HepG2 (cell line): ENCODE data around the gene ATRIP. TPM values are rescaled to one million over a fixed set of nuclear protein-coding genes. Genes with fewer than 3 reads are reported as not detected.
A peak's percentile ranks its signal among the peaks of the same experiment; 100 is the strongest.

Experiments used
- CHD4 ChIP-seq: fragments of 200-600 bp; sonication (generic); IDR thresholded peaks from 2 replicates; pipeline ENCODE4 v1.7.0; 2017; ENCODE audit warnings: mild to moderate bottlenecking, low read length, borderline replicate concordance
- DNMT1 ChIP-seq: sonication (generic); formaldehyde crosslinking; IDR thresholded peaks from 2 replicates; pipeline ENCODE4 v1.5.1; 2020; ENCODE audit warnings: mild to moderate bottlenecking, missing genetic modification reagents
- GATA4 ChIP-seq: sonication (generic); IDR thresholded peaks from 2 replicates; pipeline ENCODE4 v1.6.1; 2016; ENCODE audit warnings: antibody characterized with exemption, low read depth, borderline replicate concordance
- PAF1 ChIP-seq: IDR thresholded peaks from 2 replicates; pipeline ENCODE4 v1.6.1; 2016; ENCODE audit warnings: missing genetic modification reagents, missing compliant biosample characterization
- RELA ChIP-seq: sonication (generic); formaldehyde crosslinking; IDR thresholded peaks from 2 replicates; pipeline ENCODE4 v1.4.0; 2020; ENCODE audit warnings: missing genetic modification reagents
- SKIL ChIP-seq: sonication (generic); formaldehyde crosslinking; IDR thresholded peaks from 2 replicates; pipeline ENCODE4 v1.8.0; 2022; ENCODE audit warnings: missing genetic modification reagents, mild to moderate bottlenecking, moderate library complexity, borderline replicate concordance
- SMAD3 ChIP-seq: sonication (generic); formaldehyde crosslinking; IDR thresholded peaks from 2 replicates; pipeline ENCODE4 v1.4.0; 2020; ENCODE audit warnings: missing genetic modification reagents
- SMARCE1 ChIP-seq: fragments of 450-650 bp; IDR thresholded peaks from 2 replicates; pipeline ENCODE4 v1.6.1; 2017; ENCODE audit warnings: borderline replicate concordance
- SNAI1 ChIP-seq: sonication (generic); formaldehyde crosslinking; IDR thresholded peaks from 2 replicates; pipeline ENCODE4 v1.5.0; 2020; ENCODE audit warnings: mild to moderate bottlenecking, missing genetic modification reagents, borderline replicate concordance
- SP5 ChIP-seq: IDR thresholded peaks from 2 replicates; pipeline ENCODE4 v1.6.1; 2016; ENCODE audit warnings: low read depth, borderline replicate concordance
- ZNF124 ChIP-seq: sonication (generic); formaldehyde crosslinking; IDR thresholded peaks from 2 replicates; pipeline ENCODE4 v1.4.0; 2020; ENCODE audit warnings: missing genetic modification reagents
- ZNF318 ChIP-seq: sonication (generic); formaldehyde crosslinking; IDR thresholded peaks from 2 replicates; pipeline ENCODE4 v1.4.0; 2020; ENCODE audit warnings: mild to moderate bottlenecking, missing genetic modification reagents
- ZNF432 ChIP-seq: sonication (generic); formaldehyde crosslinking; IDR thresholded peaks from 2 replicates; pipeline ENCODE4 v1.5.0; 2020; ENCODE audit warnings: missing genetic modification reagents, mild to moderate bottlenecking, borderline replicate concordance
- ZNF468 ChIP-seq: sonication (generic); formaldehyde crosslinking; IDR thresholded peaks from 2 replicates; pipeline ENCODE4 v1.8.0; 2022; ENCODE audit warnings: mild to moderate bottlenecking, moderate library complexity, missing genetic modification reagents
- ZNF607 ChIP-seq: sonication (generic); formaldehyde crosslinking; IDR thresholded peaks from 2 replicates; pipeline ENCODE4 v1.5.1; 2020; ENCODE audit warnings: missing genetic modification reagents, mild to moderate bottlenecking, borderline replicate concordance
- ZNF776 ChIP-seq: sonication (generic); formaldehyde crosslinking; IDR thresholded peaks from 2 replicates; pipeline ENCODE4 v1.4.0; 2020; ENCODE audit warnings: mild to moderate bottlenecking, missing genetic modification reagents
- ZSCAN12 ChIP-seq: sonication (generic); formaldehyde crosslinking; IDR thresholded peaks from 2 replicates; pipeline ENCODE4 v1.9.0; 2021; ENCODE audit warnings: mild to moderate bottlenecking, missing genetic modification reagents
- polyA plus RNA-seq, 8 experiments: library from polyadenylated mRNA; depleted of rRNA in 3 of 8; stranded (reverse) in 7 of 8; unstranded in 1 of 8; fragments of >200 nt; fragmentation: Illumina TruSeq in 4 of 8; extraction: Trizol in 4 of 8; gene quantifications; 2 replicates each; pipeline versions ENCODE4 v1.2.1 to v1.2.3, GENCODE V29; 2011 to 2016; ENCODE audit warnings: low read depth in 4 of 8, missing spikeins in 1 of 8, mixed read lengths in 1 of 8; ENCODE audit not compliant: insufficient read depth in 1 of 8
- total RNA-seq, 5 experiments: library from RNA; depleted of rRNA; stranded (reverse); fragments of >200 nt; fragmentation: Illumina TruSeq; extraction: Trizol; gene quantifications; 2 replicates each; pipeline ENCODE4 v1.2.3, GENCODE V29; 2016; ENCODE audit warnings: low read depth in 1 of 5
- TF ChIP-seq, protein P1 (sequence below): sonication (generic); formaldehyde crosslinking; IDR thresholded peaks from 2 replicates; pipeline ENCODE4 v1.8.0; 2022; ENCODE audit warnings: mild to moderate bottlenecking, missing genetic modification reagents, borderline replicate concordance

Gene ATRIP
- total and polyA plus RNA-seq, 2 of the 13 experiments (the other 11 are each of a cell fraction or from before 2014, with no cell fraction given): 5.1 to 12.5 TPM

- TF ChIP-seq ZNF318 (no peak; the same call in 1 of the 2 replicates), SP5 (peak; percentile 93), ZNF776 (peak; percentile 76; the same call in 1 of the 2 replicates), SMARCE1 (no peak), SNAI1 (no peak), CHD4 (no peak), RELA (no peak), DNMT1 (CRISPR knock-in tag) (no peak), ZSCAN12 (CRISPR knock-in tag) (no peak), SKIL (CRISPR knock-in tag) (0 out of 2 replicates have a peak, but pooled peaks have one; percentile 26), ZNF607 (no peak; the same call in none of the 2 replicates), ZNF124 (CRISPR knock-in tag) (no peak), ZNF432 (CRISPR knock-in tag) (no peak), PAF1 (no peak), GATA4 (peak; percentile 72), ZNF468 (CRISPR knock-in tag) (no peak), SMAD3 (0 out of 2 replicates have a peak, but pooled peaks have one; percentile 20)
- TF ChIP-seq, protein P1, sequence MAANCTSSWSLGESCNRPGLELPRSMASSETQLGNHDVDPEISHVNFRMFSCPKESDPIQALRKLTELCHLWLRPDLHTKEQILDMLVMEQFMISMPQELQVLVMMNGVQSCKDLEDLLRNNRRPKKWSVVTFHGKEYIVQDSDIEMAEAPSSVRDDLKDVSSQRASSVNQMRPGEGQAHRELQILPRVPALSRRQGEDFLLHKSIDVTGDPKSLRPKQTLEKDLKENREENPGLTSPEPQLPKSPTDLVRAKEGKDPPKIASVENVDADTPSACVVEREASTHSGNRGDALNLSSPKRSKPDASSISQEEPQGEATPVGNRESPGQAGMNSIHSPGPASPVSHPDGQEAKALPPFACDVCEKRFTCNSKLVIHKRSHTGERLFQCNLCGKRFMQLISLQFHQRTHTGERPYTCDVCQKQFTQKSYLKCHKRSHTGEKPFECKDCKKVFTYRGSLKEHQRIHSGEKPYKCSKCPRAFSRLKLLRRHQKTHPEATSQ (CRISPR knock-in tag): no peak
These were observed at the start of gene ATRIP (continued) for GRCh38 chr3:48446425-48447193.
